Measurements from ENCODE around the gene MAB21L3. TPM values are rescaled to one million over a fixed set of nuclear protein-coding genes. Genes with fewer than 3 reads are reported as not detected.

The MAB21L3 gene
- total RNA-seq, 1 donor from 2014 or later, result not detected

DNA sequence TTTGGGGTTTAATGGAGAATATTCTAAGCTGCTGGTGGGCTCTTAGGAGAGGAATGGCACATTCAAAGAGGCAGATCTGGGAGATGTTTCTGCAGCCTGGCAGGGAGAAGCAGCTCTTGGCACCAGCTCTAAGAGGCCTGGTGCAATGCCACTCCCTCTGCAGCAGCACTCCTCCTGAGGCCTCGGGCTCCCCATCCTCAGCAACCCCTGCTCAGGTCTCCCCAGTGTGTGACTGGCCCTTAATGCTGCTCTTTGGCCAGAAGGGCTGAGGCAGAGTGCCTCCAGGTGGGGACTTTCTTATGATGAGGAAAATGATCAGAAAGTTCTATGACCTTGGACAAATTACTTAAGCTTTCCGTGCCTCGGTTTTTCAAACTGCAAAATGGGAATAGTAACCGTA, 55.5 kb downstream of the MAB21L3 start:
- H3K79me2 ChIP-seq (ENCODE audit: low read depth), result no peaks in the 10 kb centered on the region
- H3F3A ChIP-seq (ENCODE audit: low read depth), result no peaks in the 10 kb centered on the region
- H3K4me2 ChIP-seq, result no peak overlapping the region
- no peak overlapping the region for H3K9ac ChIP-seq
- no peaks in the 10 kb centered on the region for H3K36me3 ChIP-seq
- no peak overlapping the region for H3K4me3 Mint-ChIP-seq
- no peaks in the 10 kb centered on the region for H3K36me3 Mint-ChIP-seq
- no peaks in the 10 kb centered on the region for H4K20me1 ChIP-seq (ENCODE audit: low read depth)
- peaks cover 10% of the 10 kb centered on the region for H3K27me3 Mint-ChIP-seq (ENCODE audit: insufficient read depth, low read depth)
- no peaks in the 10 kb centered on the region for H3K9me3 Mint-ChIP-seq
- no peaks in the 10 kb centered on the region for H3K9me3 ChIP-seq (ENCODE audit: low read depth)
- peaks cover 14% of the 10 kb centered on the region for H3K4me1 ChIP-seq
- no peak overlapping the region for H2AFZ ChIP-seq (replicated peaks)
- H3K4me3 ChIP-seq, result no peak overlapping the region
- peaks cover 34% of the 10 kb centered on the region for H3K27me3 ChIP-seq
- TF ChIP-seq, protein P1, sequence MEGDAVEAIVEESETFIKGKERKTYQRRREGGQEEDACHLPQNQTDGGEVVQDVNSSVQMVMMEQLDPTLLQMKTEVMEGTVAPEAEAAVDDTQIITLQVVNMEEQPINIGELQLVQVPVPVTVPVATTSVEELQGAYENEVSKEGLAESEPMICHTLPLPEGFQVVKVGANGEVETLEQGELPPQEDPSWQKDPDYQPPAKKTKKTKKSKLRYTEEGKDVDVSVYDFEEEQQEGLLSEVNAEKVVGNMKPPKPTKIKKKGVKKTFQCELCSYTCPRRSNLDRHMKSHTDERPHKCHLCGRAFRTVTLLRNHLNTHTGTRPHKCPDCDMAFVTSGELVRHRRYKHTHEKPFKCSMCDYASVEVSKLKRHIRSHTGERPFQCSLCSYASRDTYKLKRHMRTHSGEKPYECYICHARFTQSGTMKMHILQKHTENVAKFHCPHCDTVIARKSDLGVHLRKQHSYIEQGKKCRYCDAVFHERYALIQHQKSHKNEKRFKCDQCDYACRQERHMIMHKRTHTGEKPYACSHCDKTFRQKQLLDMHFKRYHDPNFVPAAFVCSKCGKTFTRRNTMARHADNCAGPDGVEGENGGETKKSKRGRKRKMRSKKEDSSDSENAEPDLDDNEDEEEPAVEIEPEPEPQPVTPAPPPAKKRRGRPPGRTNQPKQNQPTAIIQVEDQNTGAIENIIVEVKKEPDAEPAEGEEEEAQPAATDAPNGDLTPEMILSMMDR (IDR thresholded peaks at IDR 0.05), result no peak
- TF ChIP-seq EZH2phosphoT487 (IDR thresholded peaks at IDR 0.05) (no peak), EZH2 (IDR thresholded peaks at IDR 0.05) (no peak)
- no peak for DNase-seq (ENCODE audit: low spot score)
- H3K27ac ChIP-seq, result no peak overlapping the region
- peaks cover 17% of the 10 kb centered on the region for H3K4me1 Mint-ChIP-seq
- H3K27ac Mint-ChIP-seq, result no peak overlapping the region

DNA sequence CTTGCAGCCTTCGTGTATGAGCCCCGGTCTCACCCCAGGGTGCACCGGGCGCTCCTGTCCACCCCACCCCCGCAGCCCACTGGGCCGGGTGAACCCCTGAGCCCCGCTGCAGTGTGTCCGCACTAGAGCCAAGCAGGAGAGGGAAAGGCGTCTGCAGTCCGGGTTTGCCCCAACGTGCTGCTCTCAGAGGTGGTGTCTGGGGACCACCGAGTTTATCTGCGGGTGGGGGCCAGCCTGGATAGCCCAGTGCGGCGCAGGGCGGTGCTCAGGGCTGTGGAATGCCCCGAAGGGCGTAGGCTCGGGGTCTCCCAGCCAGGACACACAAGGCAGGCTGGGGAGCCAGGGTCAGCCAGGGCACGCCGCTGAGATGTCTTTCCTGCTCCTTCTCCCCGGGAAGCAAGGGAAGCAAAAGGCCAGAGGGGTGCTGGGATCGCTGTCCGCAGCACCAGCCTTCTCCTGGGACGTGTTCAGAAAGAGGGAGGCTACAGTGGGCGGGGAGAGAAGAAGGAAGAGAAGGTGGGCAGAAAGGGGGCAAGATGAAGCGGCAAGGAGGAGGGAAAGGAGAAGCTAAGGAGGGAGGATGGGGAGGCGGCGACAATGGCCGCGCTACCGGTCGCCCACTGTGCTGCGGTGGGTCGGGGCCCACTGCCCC, 56.6 kb downstream of the MAB21L3 start:
- DNase-seq (ENCODE audit: low spot score), result peak; percentile 39

DNA sequence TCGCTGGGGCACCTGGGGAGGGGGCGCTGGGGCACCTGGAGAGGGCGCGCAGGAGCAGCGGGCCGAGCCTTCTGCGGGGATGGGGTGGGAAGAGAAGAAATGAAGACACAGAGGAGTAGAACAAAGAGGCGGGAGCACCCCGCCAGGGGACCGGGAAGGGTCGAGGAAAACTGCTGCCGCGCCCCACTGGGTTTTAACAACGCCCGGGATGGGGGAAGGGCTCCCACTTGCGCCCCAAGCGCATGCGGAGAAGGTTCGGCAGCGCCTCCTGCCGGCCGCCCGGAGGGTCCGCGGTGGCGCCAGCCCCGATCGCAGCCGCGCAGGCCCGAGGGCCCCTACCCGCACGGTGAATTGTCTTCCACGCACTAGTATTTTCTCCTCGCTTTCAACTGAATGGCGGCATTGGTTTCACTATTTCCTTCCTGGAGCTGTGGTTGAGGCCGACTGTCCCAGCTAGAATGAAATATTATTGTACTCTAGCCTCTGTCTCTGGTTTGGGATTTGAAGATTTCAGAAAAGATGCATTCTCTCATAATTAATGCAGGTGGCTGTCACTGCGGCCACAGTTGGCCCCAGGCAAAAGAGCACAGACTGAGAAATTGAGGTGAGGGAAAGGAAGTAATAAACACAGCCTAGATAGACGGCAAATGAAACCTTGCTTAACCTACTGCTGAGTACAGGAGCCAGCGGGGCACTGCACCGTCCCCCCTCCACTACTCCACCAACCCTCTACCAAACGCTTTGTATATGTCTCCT, 57.3 kb downstream of the MAB21L3 start:
- Histone ChIP-seq H3F3A (ENCODE audit: low read depth) (no peaks in the 10 kb centered on the region), H3K27me3 (peaks cover 34% of the 10 kb centered on the region), H3K4me2 (peak overlapping the region; percentile 90), H3K4me3 (peak overlapping the region; percentile 70), H3K79me2 (ENCODE audit: low read depth) (no peaks in the 10 kb centered on the region), H3K9ac (no peak overlapping the region), H3K36me3 (no peaks in the 10 kb centered on the region), H3K4me1 (peaks cover 14% of the 10 kb centered on the region), H4K20me1 (ENCODE audit: low read depth) (no peaks in the 10 kb centered on the region), H3K9me3 (ENCODE audit: low read depth) (no peaks in the 10 kb centered on the region), H3K27ac (no peak overlapping the region), H2AFZ (replicated peaks) (peak overlapping the region; percentile 98)
- peak overlapping the region; percentile 76 for H3K4me3 Mint-ChIP-seq
- no peaks in the 10 kb centered on the region for H3K9me3 Mint-ChIP-seq
- H3K27ac Mint-ChIP-seq, result no peak overlapping the region
- peak; percentile 90 for DNase-seq (ENCODE audit: low spot score)
- peaks cover 17% of the 10 kb centered on the region for H3K4me1 Mint-ChIP-seq
- peaks cover 8% of the 10 kb centered on the region for H3K27me3 Mint-ChIP-seq (ENCODE audit: insufficient read depth, low read depth)
- TF ChIP-seq EZH2 (IDR thresholded peaks at IDR 0.05) (peak; percentile 38), EZH2phosphoT487 (IDR thresholded peaks at IDR 0.05) (no peak)
- TF ChIP-seq, protein P1 (IDR thresholded peaks at IDR 0.05), result peak; percentile 87
- H3K36me3 Mint-ChIP-seq, result no peaks in the 10 kb centered on the region

More for the DNA sequence above, 56.6 kb downstream of the MAB21L3 start:
- H4K20me1 ChIP-seq (ENCODE audit: low read depth), result no peaks in the 10 kb centered on the region
- peak overlapping the region; percentile 86 for H2AFZ ChIP-seq (replicated peaks)
- Mint-ChIP-seq H3K4me3 (peak overlapping the region; percentile 76), H3K27ac (no peak overlapping the region), H3K36me3 (no peaks in the 10 kb centered on the region), H3K4me1 (peaks cover 17% of the 10 kb centered on the region), H3K9me3 (no peaks in the 10 kb centered on the region), H3K27me3 (ENCODE audit: insufficient read depth, low read depth) (peaks cover 10% of the 10 kb centered on the region)
- TF ChIP-seq EZH2phosphoT487 (IDR thresholded peaks at IDR 0.05), result no peak
- no peak overlapping the region for H3K9ac ChIP-seq
- H3K36me3 ChIP-seq, result no peaks in the 10 kb centered on the region
- H3K27ac ChIP-seq, result no peak overlapping the region
- peak overlapping the region; percentile 90 for H3K4me2 ChIP-seq
- H3F3A ChIP-seq (ENCODE audit: low read depth), result no peaks in the 10 kb centered on the region
- peaks cover 14% of the 10 kb centered on the region for H3K4me1 ChIP-seq
- H3K27me3 ChIP-seq, result peaks cover 34% of the 10 kb centered on the region
- peak overlapping the region; percentile 70 for H3K4me3 ChIP-seq
- no peaks in the 10 kb centered on the region for H3K79me2 ChIP-seq (ENCODE audit: low read depth)
- no peaks in the 10 kb centered on the region for H3K9me3 ChIP-seq (ENCODE audit: low read depth)

DNA sequence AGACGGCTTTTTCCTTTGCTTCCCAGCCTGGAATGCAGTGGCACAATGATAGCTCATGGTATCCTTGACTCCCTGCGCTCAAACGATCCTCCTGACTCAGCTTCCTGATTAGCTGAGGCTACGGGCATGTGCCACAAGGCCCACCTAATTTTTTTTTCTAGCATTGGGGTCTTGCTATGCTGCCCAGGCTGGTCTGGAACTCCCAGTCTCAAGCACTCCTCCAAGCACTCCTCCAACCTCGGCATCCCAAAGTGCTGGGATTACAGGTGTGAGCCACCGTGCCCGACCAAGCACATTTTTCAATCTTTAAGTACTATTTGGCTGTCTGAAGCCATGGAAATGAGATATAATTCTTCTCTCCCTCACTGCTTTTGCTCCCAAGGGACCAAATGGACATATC, 58.7 kb downstream of the MAB21L3 start:
- no peak for TF ChIP-seq EZH2 (IDR thresholded peaks at IDR 0.05)
- TF ChIP-seq, protein P1 (IDR thresholded peaks at IDR 0.05), result no peak
- H3K79me2 ChIP-seq (ENCODE audit: low read depth), result no peaks in the 10 kb centered on the region
- H3K27ac ChIP-seq, result no peak overlapping the region
- H3K36me3 ChIP-seq, result no peaks in the 10 kb centered on the region
- no peaks in the 10 kb centered on the region for H3K9me3 ChIP-seq (ENCODE audit: low read depth)
- no peak overlapping the region for H3K4me2 ChIP-seq
- no peaks in the 10 kb centered on the region for H4K20me1 ChIP-seq (ENCODE audit: low read depth)
- Mint-ChIP-seq H3K36me3 (no peaks in the 10 kb centered on the region), H3K9me3 (no peaks in the 10 kb centered on the region), H3K27ac (no peak overlapping the region), H3K4me1 (peaks cover 12% of the 10 kb centered on the region), H3K4me3 (no peak overlapping the region), H3K27me3 (ENCODE audit: insufficient read depth, low read depth) (peaks cover 8% of the 10 kb centered on the region)
- DNase-seq (ENCODE audit: low spot score), result no peak
- no peak overlapping the region for H3K4me3 ChIP-seq
- peaks cover 14% of the 10 kb centered on the region for H3K4me1 ChIP-seq
- no peaks in the 10 kb centered on the region for H3F3A ChIP-seq (ENCODE audit: low read depth)
- no peak overlapping the region for H2AFZ ChIP-seq (replicated peaks)
- H3K9ac ChIP-seq, result no peak overlapping the region
- peaks cover 34% of the 10 kb centered on the region for H3K27me3 ChIP-seq
